HG02588 (cell line): ENCODE measurements around the gene KRT78.
"Not testable (repeated sequence)": the region's sequence is repeated elsewhere in the genome, so short reads cannot be mapped to it uniquely, and the experiment has no call there.

Experiments used
- ATAC-seq: cut with Tn5 transposase; IDR thresholded peaks from one replicate; pipeline ENCODE4 v1.9.1; 2021; ENCODE audit warnings: mild to moderate bottlenecking, moderate library complexity; ENCODE audit not compliant: unreplicated experiment

The KRT78 gene

GRCh38 chr12:52872644-52873389 is 24.0 kb upstream of the KRT78 start:
- ATAC-seq = no peak

GRCh38 chr12:52871291-52872039 is 22.7 kb upstream of the KRT78 start:
- ATAC-seq = no peak

GRCh38 chr12:52870361-52871290 is 21.8 kb upstream of the KRT78 start:
- ATAC-seq = peak; percentile 57

GRCh38 chr12:52867642-52868041 is 18.8 kb upstream of the KRT78 start:
- ATAC-seq = no peak

GRCh38 chr12:52867152-52867551 is 18.4 kb upstream of the KRT78 start:
- ATAC-seq = no peak

- ATAC-seq = no peak
These were observed 16.5 kb upstream of the KRT78 start for GRCh38 chr12:52865090-52865944.

GRCh38 chr12:52862023-52862422 is 13.2 kb upstream of the KRT78 start:
- ATAC-seq = no peak

- ATAC-seq = no peak
These were observed 12.7 kb upstream of the KRT78 start for GRCh38 chr12:52861511-52861910.

GRCh38 chr12:52860102-52860823 is 11.5 kb upstream of the KRT78 start:
- ATAC-seq = no peak

GRCh38 chr12:52857500-52857899 is 8.7 kb upstream of the KRT78 start:
- no peak for ATAC-seq

- ATAC-seq = no peak
These were observed 8.0 kb upstream of the KRT78 start for GRCh38 chr12:52856787-52857186.

GRCh38 chr12:52856077-52856476 is 7.3 kb upstream of the KRT78 start:
- ATAC-seq = not testable (repeated sequence)

GRCh38 chr12:52851787-52852186 is 3.0 kb upstream of the KRT78 start:
- no peak for ATAC-seq

GRCh38 chr12:52850681-52851080 is 1.9 kb upstream of the KRT78 start:
- ATAC-seq = no peak

- ATAC-seq = no peak
These were observed 717 bp upstream of the KRT78 start for GRCh38 chr12:52849511-52849910.

- ATAC-seq = no peak
These were observed 1.3 kb downstream of the KRT78 start for GRCh38 chr12:52847335-52848102.

GRCh38 chr12:52846356-52846970 is 2.3 kb downstream of the KRT78 start:
- no peak for ATAC-seq

- ATAC-seq = no peak
These were observed 2.8 kb downstream of the KRT78 start for GRCh38 chr12:52845946-52846345.

GRCh38 chr12:52844386-52844785 is 4.4 kb downstream of the KRT78 start:
- ATAC-seq = no peak
